ENCODE measurements around the gene OR2T34.
"Not testable (repeated sequence)": the region's sequence is repeated elsewhere in the genome, so short reads cannot be mapped to it uniquely, and the experiment has no call there.

Gene OR2T34, protein sequence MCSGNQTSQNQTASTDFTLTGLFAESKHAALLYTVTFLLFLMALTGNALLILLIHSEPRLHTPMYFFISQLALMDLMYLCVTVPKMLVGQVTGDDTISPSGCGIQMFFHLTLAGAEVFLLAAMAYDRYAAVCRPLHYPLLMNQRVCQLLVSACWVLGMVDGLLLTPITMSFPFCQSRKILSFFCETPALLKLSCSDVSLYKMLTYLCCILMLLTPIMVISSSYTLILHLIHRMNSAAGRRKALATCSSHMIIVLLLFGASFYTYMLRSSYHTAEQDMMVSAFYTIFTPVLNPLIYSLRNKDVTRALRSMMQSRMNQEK

GRCh38 chr1:248574657-248575056, at the start of gene OR2T34:
Gene OR2T34 (minus strand): TSS chr1:248574757. CDS start chr1:248574757, 0 bp downstream.
- not testable (repeated sequence) for DNase-seq (ENCODE audit: extremely low read depth, low read depth)

- TF ChIP-seq CTCF (IDR thresholded peaks at IDR 0.05; ENCODE audit: low read depth, low read length), result peak; percentile 30
- DNase-seq (ENCODE audit: extremely low read depth, low read depth), result peak; percentile 10
Observed at GRCh38 chr1:248622570-248623001, 48.0 kb upstream of the OR2T34 start.

GRCh38 chr1:248621770-248622169, 47.2 kb upstream of the OR2T34 start:
- no peak for TF ChIP-seq CTCF (IDR thresholded peaks at IDR 0.05; ENCODE audit: low read depth, low read length)
- no peak for DNase-seq (ENCODE audit: extremely low read depth, low read depth)

DNA sequence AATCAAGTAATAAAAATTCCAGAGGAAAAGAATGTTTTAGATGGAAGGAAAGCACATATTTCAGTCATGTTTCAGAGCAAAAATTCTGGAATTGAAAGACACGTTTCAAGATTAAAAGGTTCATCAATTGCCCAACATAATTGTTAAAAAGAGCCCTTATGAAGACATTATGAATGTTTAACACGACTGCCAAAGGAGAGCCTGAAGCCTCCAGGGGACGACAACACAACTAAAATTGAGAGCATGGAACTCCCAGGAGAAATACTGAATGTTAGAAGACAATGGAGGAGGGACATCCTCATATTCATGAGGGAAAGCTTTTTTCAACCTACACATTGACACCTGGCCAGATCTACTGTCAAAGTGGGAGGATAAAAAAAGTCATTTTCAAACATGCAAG, 44.3 kb upstream of the OR2T34 start:
- DNase-seq (ENCODE audit: extremely low read depth, low read depth), result peak; percentile 2
- peak; percentile 61 for TF ChIP-seq CTCF (IDR thresholded peaks at IDR 0.05; ENCODE audit: low read depth, low read length)

DNA sequence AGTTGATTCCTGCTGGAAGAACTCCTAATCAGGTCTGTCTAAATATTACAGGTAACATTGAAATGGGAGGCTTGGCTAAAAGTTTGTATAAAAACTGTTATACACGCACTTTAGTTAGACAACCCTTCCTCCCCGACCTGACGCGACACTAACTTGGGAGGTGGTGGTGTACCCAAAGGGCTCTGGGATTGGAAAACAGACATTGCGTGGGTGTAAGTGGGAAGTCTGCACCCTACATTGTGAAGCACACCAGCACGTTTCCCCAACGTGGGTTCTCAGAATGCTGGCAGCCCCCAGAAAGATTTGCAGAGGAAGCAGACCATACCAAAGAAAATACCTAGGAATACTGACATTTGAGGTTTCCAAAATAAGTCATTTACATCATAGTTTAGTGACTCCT, 43.6 kb upstream of the OR2T34 start:
- no peak for DNase-seq (ENCODE audit: extremely low read depth, low read depth)
- no peak for TF ChIP-seq CTCF (IDR thresholded peaks at IDR 0.05; ENCODE audit: low read depth, low read length)

DNA sequence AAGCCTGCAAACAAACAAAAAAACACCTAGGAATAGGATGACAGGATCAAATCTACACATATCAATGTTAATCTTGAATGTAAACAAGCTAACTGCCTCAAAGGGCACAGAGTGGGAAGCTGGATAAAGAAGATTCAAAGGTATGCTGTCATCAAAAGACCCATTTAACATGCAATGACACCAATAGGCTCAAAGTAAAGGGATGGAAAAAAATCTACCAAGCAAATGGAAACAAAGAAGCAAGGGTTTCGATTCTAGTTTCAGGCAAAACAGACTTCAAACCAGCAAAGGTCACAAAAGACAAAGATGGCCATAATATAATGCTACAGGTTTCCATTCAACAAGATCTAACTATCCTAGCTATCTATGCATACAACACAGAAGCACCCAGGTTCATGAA, 39.2 kb upstream of the OR2T34 start:
- DNase-seq (ENCODE audit: extremely low read depth, low read depth), result no peak

GRCh38 chr1:248611883-248612414, 37.4 kb upstream of the OR2T34 start:
- TF ChIP-seq CTCF (IDR thresholded peaks at IDR 0.05; ENCODE audit: low read depth, low read length), result no peak
- DNase-seq (ENCODE audit: extremely low read depth, low read depth), result no peak

More for the DNA sequence above, 39.2 kb upstream of the OR2T34 start:
- TF ChIP-seq CTCF (IDR thresholded peaks at IDR 0.05; ENCODE audit: low read depth, low read length), result no peak

GRCh38 chr1:248610301-248610700, 35.7 kb upstream of the OR2T34 start:
- no peak for TF ChIP-seq CTCF (IDR thresholded peaks at IDR 0.05; ENCODE audit: low read depth, low read length)
- no peak for DNase-seq (ENCODE audit: extremely low read depth, low read depth)
